HG03521 (cell line): Measurements from ENCODE around the gene PCSK6.
"Not testable (repeated sequence)": the region's sequence is repeated elsewhere in the genome, so short reads cannot be mapped to it uniquely, and the experiment has no call there.

Source experiments
- ATAC-seq: cut with Tn5 transposase; IDR thresholded peaks from one replicate; pipeline ENCODE4 v1.9.1; 2021; ENCODE audit warnings: mild to moderate bottlenecking, moderate library complexity; ENCODE audit not compliant: unreplicated experiment

PCSK6 gene

GRCh38 chr15:101434032-101434920, 55.2 kb downstream of the PCSK6 start:
- no peak for ATAC-seq

GRCh38 chr15:101433396-101433795, 56.1 kb downstream of the PCSK6 start:
- ATAC-seq, result no peak

GRCh38 chr15:101432982-101433381, 56.5 kb downstream of the PCSK6 start:
- ATAC-seq, result no peak

GRCh38 chr15:101431748-101432147, 57.8 kb downstream of the PCSK6 start:
- ATAC-seq, result no peak

- ATAC-seq, result no peak
Observed at GRCh38 chr15:101431301-101431700, 58.2 kb downstream of the PCSK6 start.

- ATAC-seq, result no peak
Observed at GRCh38 chr15:101429646-101430045, 59.9 kb downstream of the PCSK6 start.

GRCh38 chr15:101429191-101429590, 60.3 kb downstream of the PCSK6 start:
- no peak for ATAC-seq

GRCh38 chr15:101428758-101429157, 60.7 kb downstream of the PCSK6 start:
- no peak for ATAC-seq

GRCh38 chr15:101427606-101428487, 61.7 kb downstream of the PCSK6 start:
- no peak for ATAC-seq

GRCh38 chr15:101426761-101427333, 62.7 kb downstream of the PCSK6 start:
- ATAC-seq, result no peak

- ATAC-seq, result no peak
Observed at GRCh38 chr15:101425787-101426365, 63.6 kb downstream of the PCSK6 start.

GRCh38 chr15:101424984-101425383, 64.5 kb downstream of the PCSK6 start:
- no peak for ATAC-seq

- no peak for ATAC-seq
Observed at GRCh38 chr15:101420232-101420631, 69.3 kb downstream of the PCSK6 start.

- not testable (repeated sequence) for ATAC-seq
Observed at GRCh38 chr15:101416475-101416874, 73.0 kb downstream of the PCSK6 start.

GRCh38 chr15:101413239-101413638, 76.3 kb downstream of the PCSK6 start:
- ATAC-seq, result no peak

GRCh38 chr15:101411581-101411980, 77.9 kb downstream of the PCSK6 start:
- no peak for ATAC-seq

- no peak for ATAC-seq
Observed at GRCh38 chr15:101411085-101411484, 78.4 kb downstream of the PCSK6 start.

- ATAC-seq, result no peak
Observed at GRCh38 chr15:101410612-101411011, 78.9 kb downstream of the PCSK6 start.

GRCh38 chr15:101409621-101410020, 79.9 kb downstream of the PCSK6 start:
- ATAC-seq, result no peak

- no peak for ATAC-seq
Observed at GRCh38 chr15:101407966-101408775, 81.3 kb downstream of the PCSK6 start.
